HL-60 (cell line): ENCODE measurements around the gene PRR12.

Experiments
- GABPA ChIP-seq: IDR thresholded peaks from 2 replicates; pipeline ENCODE4 v1.6.1; 2012; ENCODE audit warnings: low read depth
- POLR2AphosphoS5 ChIP-seq: IDR thresholded peaks from 2 replicates; pipeline ENCODE4 v1.6.1; 2012; ENCODE audit warnings: low read depth
- REST ChIP-seq: IDR thresholded peaks from 2 replicates; pipeline ENCODE4 v1.6.1; 2012; ENCODE audit warnings: low read depth; ENCODE audit not compliant: insufficient replicate concordance
- TF ChIP-seq, protein P1 (sequence below): IDR thresholded peaks from one replicate; pipeline ENCODE4 v1.5.1; 2011; ENCODE audit warnings: low read length, control low read depth, inconsistent platforms; ENCODE audit not compliant: insufficient read depth

DNA sequence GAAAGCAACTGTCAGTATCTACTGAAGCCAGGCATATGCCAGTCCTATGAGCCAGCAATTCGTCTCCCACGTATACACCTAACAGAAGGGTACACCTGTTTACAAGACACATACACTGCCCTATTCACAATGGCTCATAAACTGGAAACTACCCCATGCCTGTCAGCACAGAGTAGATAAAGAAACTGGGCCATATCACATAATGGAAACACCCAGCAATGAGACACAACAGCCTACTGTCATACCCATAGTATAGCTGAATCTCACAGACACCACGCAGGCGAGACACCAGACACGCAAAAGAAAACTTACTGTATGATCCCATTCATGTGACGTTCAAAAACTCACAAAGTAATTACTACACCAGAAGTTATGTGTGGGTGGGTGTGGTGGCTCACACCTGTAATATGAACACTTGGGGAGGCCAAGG, 26.4 kb upstream of the PRR12 start:
- TF ChIP-seq REST (no peak), GABPA (no peak), POLR2AphosphoS5 (no peak)
- TF ChIP-seq, protein P1, sequence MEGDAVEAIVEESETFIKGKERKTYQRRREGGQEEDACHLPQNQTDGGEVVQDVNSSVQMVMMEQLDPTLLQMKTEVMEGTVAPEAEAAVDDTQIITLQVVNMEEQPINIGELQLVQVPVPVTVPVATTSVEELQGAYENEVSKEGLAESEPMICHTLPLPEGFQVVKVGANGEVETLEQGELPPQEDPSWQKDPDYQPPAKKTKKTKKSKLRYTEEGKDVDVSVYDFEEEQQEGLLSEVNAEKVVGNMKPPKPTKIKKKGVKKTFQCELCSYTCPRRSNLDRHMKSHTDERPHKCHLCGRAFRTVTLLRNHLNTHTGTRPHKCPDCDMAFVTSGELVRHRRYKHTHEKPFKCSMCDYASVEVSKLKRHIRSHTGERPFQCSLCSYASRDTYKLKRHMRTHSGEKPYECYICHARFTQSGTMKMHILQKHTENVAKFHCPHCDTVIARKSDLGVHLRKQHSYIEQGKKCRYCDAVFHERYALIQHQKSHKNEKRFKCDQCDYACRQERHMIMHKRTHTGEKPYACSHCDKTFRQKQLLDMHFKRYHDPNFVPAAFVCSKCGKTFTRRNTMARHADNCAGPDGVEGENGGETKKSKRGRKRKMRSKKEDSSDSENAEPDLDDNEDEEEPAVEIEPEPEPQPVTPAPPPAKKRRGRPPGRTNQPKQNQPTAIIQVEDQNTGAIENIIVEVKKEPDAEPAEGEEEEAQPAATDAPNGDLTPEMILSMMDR = no peak
